Gastroesophageal sphincter (tissue), 4 donors: ENCODE measurements around the gene PHLPP1. TPM values are rescaled to one million over a fixed set of nuclear protein-coding genes. Genes with fewer than 3 reads are reported as not detected.

Experiments
- ATAC-seq: fragments of 150-250 bp; one replicate; pipeline ENCODE4 v1.9.1; 2016; ENCODE audit warnings: mild to moderate bottlenecking, moderate library complexity
- H3K27ac ChIP-seq, 4 donors: fragments of 200-600 bp; sonication (generic) in 3 of 4; 1 replicate in 3 of 4; 2 replicates in 1 of 4; pipeline ENCODE4 v1.5.1; 2016 to 2019
- H3K27me3 ChIP-seq: fragments of 200-600 bp; sonication (generic); one replicate; pipeline ENCODE4 v1.5.1; 2019
- H3K36me3 ChIP-seq, 2 donors: fragments of 200-600 bp; sonication (generic); one replicate each; pipeline ENCODE4 v1.5.1; 2019; ENCODE audit warnings: control low read depth in 1 of 2
- H3K4me1 ChIP-seq, 3 donors: fragments of 200-600 bp; sonication (generic); 1 replicate in 2 of 3; 2 replicates in 1 of 3; pipeline ENCODE4 v1.5.1; 2016 to 2019; ENCODE audit warnings: control low read depth in 2 of 3
- H3K4me3 ChIP-seq, 2 donors: fragments of 200-600 bp; sonication (generic); one replicate each; pipeline ENCODE4 v1.5.1; 2019; ENCODE audit warnings: mild to moderate bottlenecking in 1 of 2, moderate library complexity in 1 of 2
- H3K9me3 ChIP-seq, 3 donors: fragments of 200-600 bp; sonication (generic); one replicate each; pipeline ENCODE4 v1.5.1; 2017 to 2019; ENCODE audit warnings: control low read depth in 2 of 3
- CTCF ChIP-seq, 4 experiments: fragments of 200-600 bp in 2 of 4; fragments of 450-650 bp in 2 of 4; sonication (generic) in 1 of 4; IDR thresholded peaks; one replicate each; pipeline ENCODE4 v1.5.1; 2017 to 2019; ENCODE audit warnings: antibody characterized with exemption in 4 of 4, mild to moderate bottlenecking in 2 of 4, moderate library complexity in 2 of 4
- EP300 ChIP-seq: sonication (generic); formaldehyde crosslinking; IDR thresholded peaks from one replicate; pipeline ENCODE4 v1.6.1; 2017; ENCODE audit warnings: antibody characterized with exemption, mild to moderate bottlenecking
- POLR2A ChIP-seq, 2 donors: fragments of 450-650 bp; IDR thresholded peaks; one replicate each; pipeline ENCODE4 v1.6.1; 2017; ENCODE audit warnings: antibody characterized with exemption in 2 of 2, mild to moderate bottlenecking in 2 of 2, moderate library complexity in 1 of 2
- POLR2AphosphoS5 ChIP-seq: sonication (generic); formaldehyde crosslinking; IDR thresholded peaks from one replicate; pipeline ENCODE4 v1.6.1; 2017; ENCODE audit warnings: antibody characterized with exemption
- WGBS, 2 donors: methylation state at CpG; one replicate each; pipeline ENCODE4 v1.1.5; 2018; ENCODE audit warnings: low coverage in 1 of 2; 5-methylcytosine and 5-hydroxymethylcytosine counted together
- total RNA-seq, 4 donors: library from RNA; depleted of rRNA; stranded (reverse); fragments of >200 nt; gene quantifications; one replicate each; pipeline ENCODE4 v1.1.0, GENCODE V29; 2016

Gene PHLPP1
- total RNA-seq, 4 donors from 2014 or later = 10.8 to 19.1 (median 16.3) TPM

- peak overlapping the region in 2 of 4 donors; percentile 39 to 79 for H3K27ac ChIP-seq
- no peaks in the 10 kb centered on the region for H3K27me3 ChIP-seq
- peaks cover 9 to 51% (median 11%) of the 10 kb centered on the region in 3 donors for H3K4me1 ChIP-seq
- ATAC-seq = no peak
- WGBS, 2 donors = 72 to 82% methylated on average over 3 of the region's 3 CpGs
- no peaks in the 10 kb centered on the region for H3K36me3 ChIP-seq
- H3K4me3 ChIP-seq = no peak overlapping the region
- TF ChIP-seq POLR2A (IDR thresholded peaks at IDR 0.05) (no peak), CTCF (IDR thresholded peaks at IDR 0.05) (no peak), EP300 (no peak), POLR2AphosphoS5 (no peak)
- no peaks in the 10 kb centered on the region for H3K9me3 ChIP-seq
These were observed 220.7 kb downstream of the PHLPP1 start for GRCh38 chr18:62935994-62936393.

- WGBS, 2 donors = 69 to 95% methylated on average over 2 of the region's 2 CpGs
- Histone ChIP-seq H3K36me3 (peaks cover 0 to 5% of the 10 kb centered on the region in 2 donors), H3K4me3 (no peak overlapping the region), H3K4me1 (peaks cover 9 to 53% (median 11%) of the 10 kb centered on the region in 3 donors), H3K27ac (peak overlapping the region; percentile 47 to 79 (median 76)), H3K9me3 (no peaks in the 10 kb centered on the region), H3K27me3 (no peaks in the 10 kb centered on the region)
- TF ChIP-seq EP300 (no peak), CTCF (IDR thresholded peaks at IDR 0.05) (no peak), POLR2AphosphoS5 (no peak), POLR2A (IDR thresholded peaks at IDR 0.05) (no peak)
- peak; percentile 41 for ATAC-seq
These were observed 221.7 kb downstream of the PHLPP1 start for GRCh38 chr18:62937065-62937464.

GRCh38 chr18:62938006-62938405 lies 222.7 kb downstream of the PHLPP1 start:
- ATAC-seq = no peak
- H3K4me3 ChIP-seq = no peak overlapping the region
- H3K27ac ChIP-seq = peak overlapping the region; percentile 47 to 79 (median 76)
- peaks cover 0 to 15% of the 10 kb centered on the region in 2 donors for H3K36me3 ChIP-seq
- no peaks in the 10 kb centered on the region for H3K9me3 ChIP-seq
- H3K4me1 ChIP-seq = peaks cover 9 to 53% (median 11%) of the 10 kb centered on the region in 3 donors
- H3K27me3 ChIP-seq = no peaks in the 10 kb centered on the region
- no peak for TF ChIP-seq CTCF (IDR thresholded peaks at IDR 0.05)
- no peak for TF ChIP-seq POLR2A (IDR thresholded peaks at IDR 0.05)
- TF ChIP-seq EP300 = no peak
- TF ChIP-seq POLR2AphosphoS5 = no peak
- WGBS, 2 donors = 30 to 33% methylated on average over 1 of the region's 1 CpG

GRCh38 chr18:62938487-62938886 lies 223.1 kb downstream of the PHLPP1 start:
- peak overlapping the region; percentile 47 to 79 (median 76) for H3K27ac ChIP-seq
- no peaks in the 10 kb centered on the region for H3K9me3 ChIP-seq
- no peaks in the 10 kb centered on the region for H3K27me3 ChIP-seq
- H3K4me1 ChIP-seq = peaks cover 9 to 53% (median 11%) of the 10 kb centered on the region in 3 donors
- TF ChIP-seq CTCF (IDR thresholded peaks at IDR 0.05) = no peak
- TF ChIP-seq POLR2A (IDR thresholded peaks at IDR 0.05) = no peak
- no peak for TF ChIP-seq POLR2AphosphoS5
- TF ChIP-seq EP300 = no peak
- no peak overlapping the region for H3K4me3 ChIP-seq
- peaks cover 0 to 15% of the 10 kb centered on the region in 2 donors for H3K36me3 ChIP-seq
- ATAC-seq = no peak

- H3K9me3 ChIP-seq = no peaks in the 10 kb centered on the region
- H3K36me3 ChIP-seq = peaks cover 0 to 15% of the 10 kb centered on the region in 2 donors
- no peaks in the 10 kb centered on the region for H3K27me3 ChIP-seq
- WGBS, 2 donors = 12 to 13% methylated on average over 6 of the region's 6 CpGs
- ATAC-seq = peak; percentile 71
- H3K4me3 ChIP-seq = no peak overlapping the region
- H3K27ac ChIP-seq = peak overlapping the region; percentile 63 to 79 (median 76)
- TF ChIP-seq POLR2AphosphoS5 = peak; percentile 58
- no peak for TF ChIP-seq CTCF (IDR thresholded peaks at IDR 0.05)
- TF ChIP-seq EP300 = peak; percentile 29
- H3K4me1 ChIP-seq = peaks cover 9 to 60% (median 11%) of the 10 kb centered on the region in 3 donors
These were observed 224.1 kb downstream of the PHLPP1 start for GRCh38 chr18:62939433-62939832.
